OCI-LY1 (cell line): Measurements from ENCODE around the gene IGF2R.

Source experiments
- H2AFZ ChIP-seq: fragments of 200-600 bp; sonication (generic), shearing (Covaris generic); 2 replicates; pipeline ENCODE4 v1.6.0; 2014; ENCODE audit warnings: antibody characterized with exemption, mild to moderate bottlenecking, low read length
- H3F3A ChIP-seq: fragments of 200-600 bp; sonication (generic), shearing (Covaris generic); 2 replicates; pipeline ENCODE4 v1.6.0; 2014; ENCODE audit warnings: mild to moderate bottlenecking, antibody characterized with exemption, low read length, moderate library complexity; ENCODE audit not compliant: insufficient read depth
- H3K27ac ChIP-seq: fragments of 200-600 bp; sonication (generic); 2 replicates; pipeline ENCODE4 v1.5.1; 2014; ENCODE audit warnings: low read length, mixed run types, mild to moderate bottlenecking, low read depth; ENCODE audit not compliant: poor library complexity, severe bottlenecking
- H3K27me3 ChIP-seq: fragments of 200-600 bp; sonication (generic); 2 replicates; pipeline ENCODE4 v1.6.0; 2014; ENCODE audit warnings: antibody characterized with exemption, mild to moderate bottlenecking, low read length, moderate library complexity; ENCODE audit not compliant: insufficient read depth
- H3K36me3 ChIP-seq: fragments of 200-600 bp; sonication (generic); 2 replicates; pipeline ENCODE4 v1.6.1; 2014; ENCODE audit warnings: mild to moderate bottlenecking, antibody characterized with exemption, low read length, moderate library complexity, mixed read lengths; ENCODE audit not compliant: insufficient read depth
- H3K4me1 ChIP-seq: fragments of 200-600 bp; sonication (generic); 2 replicates; pipeline ENCODE4 v1.5.1; 2014; ENCODE audit warnings: mild to moderate bottlenecking, low read length, moderate library complexity; ENCODE audit not compliant: insufficient read depth, severe bottlenecking
- H3K4me2 ChIP-seq: fragments of 200-600 bp; sonication (generic), shearing (Covaris generic); 2 replicates; pipeline ENCODE4 v1.6.1; 2014; ENCODE audit warnings: low read length
- H3K4me3 ChIP-seq: fragments of 200-600 bp; sonication (generic); 2 replicates; pipeline ENCODE4 v1.5.1; 2014; ENCODE audit warnings: low read length, low read depth, mild to moderate bottlenecking, mixed read lengths; ENCODE audit not compliant: poor library complexity, severe bottlenecking
- H3K79me2 ChIP-seq: fragments of 200-600 bp; shearing (Covaris generic); 2 replicates; pipeline ENCODE4 v1.6.1; 2016; ENCODE audit warnings: mixed run types, low read length, mixed read lengths; ENCODE audit not compliant: insufficient read depth
- H3K9ac ChIP-seq: fragments of 200-600 bp; sonication (generic), shearing (Covaris generic); 2 replicates; pipeline ENCODE4 v1.6.1; 2014; ENCODE audit warnings: mild to moderate bottlenecking, low read length, mixed read lengths
- H3K9me2 ChIP-seq: fragments of 200-600 bp; sonication (generic), shearing (Covaris generic); 2 replicates; pipeline ENCODE4 v1.6.1; 2014; ENCODE audit warnings: low read depth, mild to moderate bottlenecking, low read length, mixed read lengths
- H3K9me3 ChIP-seq: fragments of 200-600 bp; shearing (Covaris generic); 2 replicates; pipeline ENCODE4 v1.6.1; 2014; ENCODE audit warnings: low read length, mixed read lengths
- H4K20me1 ChIP-seq: fragments of 200-600 bp; sonication (generic), shearing (Covaris generic); 2 replicates; pipeline ENCODE4 v1.6.0; 2016; ENCODE audit warnings: mild to moderate bottlenecking, low read length; ENCODE audit not compliant: insufficient read depth
- CTCF ChIP-seq: fragments of 200-600 bp; sonication (generic), shearing (Covaris generic); IDR thresholded peaks from 2 replicates; pipeline ENCODE4 v1.5.1; 2017; ENCODE audit warnings: mild to moderate bottlenecking, antibody characterized with exemption, low read length, moderate library complexity, mixed read lengths
- EZH2 ChIP-seq: fragments of 200-600 bp; sonication (generic), shearing (Covaris generic); IDR thresholded peaks from 2 replicates; pipeline ENCODE4 v1.8.0; 2017; ENCODE audit warnings: borderline replicate concordance, mixed run types, mild to moderate bottlenecking, antibody characterized with exemption, low read length, moderate library complexity, mixed read lengths

IGF2R gene

GRCh38 chr6:160080097-160080496 lies 111.2 kb downstream of the IGF2R start:
- no peak overlapping the region for H3K27ac ChIP-seq
- peaks cover 50% of the 10 kb centered on the region for H3K36me3 ChIP-seq
- TF ChIP-seq EZH2 (no peak), CTCF (no peak)

GRCh38 chr6:160081398-160081797 lies 112.5 kb downstream of the IGF2R start:
- H3K27me3 ChIP-seq: no peaks in the 10 kb centered on the region
- H3F3A ChIP-seq: no peaks in the 10 kb centered on the region
- no peaks in the 10 kb centered on the region for H4K20me1 ChIP-seq
- H3K4me1 ChIP-seq: no peaks in the 10 kb centered on the region
- H3K27ac ChIP-seq: no peak overlapping the region
- no peaks in the 10 kb centered on the region for H3K9me2 ChIP-seq
- no peaks in the 10 kb centered on the region for H3K9me3 ChIP-seq
- peaks cover 55% of the 10 kb centered on the region for H3K36me3 ChIP-seq
- TF ChIP-seq EZH2 (no peak), CTCF (no peak)
- no peak overlapping the region for H3K9ac ChIP-seq
- no peak overlapping the region for H2AFZ ChIP-seq
- H3K4me3 ChIP-seq: no peak overlapping the region
- H3K4me2 ChIP-seq: no peak overlapping the region
- no peaks in the 10 kb centered on the region for H3K79me2 ChIP-seq

More at GRCh38 chr6:160080097-160080496, 111.2 kb downstream of the IGF2R start:
- Histone ChIP-seq H3K79me2 (no peaks in the 10 kb centered on the region), H3F3A (no peaks in the 10 kb centered on the region), H4K20me1 (no peaks in the 10 kb centered on the region), H3K4me3 (no peak overlapping the region), H3K9ac (no peak overlapping the region), H2AFZ (no peak overlapping the region), H3K4me1 (no peaks in the 10 kb centered on the region), H3K4me2 (no peak overlapping the region), H3K9me3 (no peaks in the 10 kb centered on the region), H3K9me2 (no peaks in the 10 kb centered on the region), H3K27me3 (no peaks in the 10 kb centered on the region)

- Histone ChIP-seq H3F3A (no peaks in the 10 kb centered on the region), H3K79me2 (no peaks in the 10 kb centered on the region), H3K27ac (no peak overlapping the region), H3K4me1 (no peaks in the 10 kb centered on the region), H3K36me3 (peaks cover 56% of the 10 kb centered on the region), H2AFZ (no peak overlapping the region), H3K9ac (no peak overlapping the region), H3K9me2 (no peaks in the 10 kb centered on the region), H3K4me3 (no peak overlapping the region), H3K4me2 (no peak overlapping the region), H3K9me3 (no peaks in the 10 kb centered on the region), H3K27me3 (no peaks in the 10 kb centered on the region), H4K20me1 (no peaks in the 10 kb centered on the region)
- TF ChIP-seq EZH2: no peak
- no peak for TF ChIP-seq CTCF
These were observed 113.7 kb downstream of the IGF2R start for GRCh38 chr6:160082627-160083026.
